ENCODE data around the gene TRIM66.
"Not testable (repeated sequence)": the region's sequence is repeated elsewhere in the genome, so short reads cannot be mapped to it uniquely, and the experiment has no call there.

The TRIM66 gene

GRCh38 chr11:8692417-8692816, 10.0 kb upstream of the TRIM66 start:
- no peak for DNase-seq (ENCODE audit: low read depth in 2 of 2, low spot score in 1 of 2)

GRCh38 chr11:8691601-8692000, 9.1 kb upstream of the TRIM66 start:
- DNase-seq (ENCODE audit: low read depth in 2 of 2, low spot score in 1 of 2) = no peak

- no peak for DNase-seq (ENCODE audit: low read depth in 2 of 2, low spot score in 1 of 2)
These were observed 8.2 kb upstream of the TRIM66 start for GRCh38 chr11:8690374-8691342.

GRCh38 chr11:8689726-8690255, 7.3 kb upstream of the TRIM66 start:
- DNase-seq (ENCODE audit: low read depth in 2 of 2, low spot score in 1 of 2) = no peak

GRCh38 chr11:8688414-8689362, 6.2 kb upstream of the TRIM66 start:
- peak; percentile 67 to 71 for DNase-seq (ENCODE audit: low read depth in 2 of 2, low spot score in 1 of 2)

- no peak for DNase-seq (ENCODE audit: low read depth in 2 of 2, low spot score in 1 of 2)
These were observed 3.9 kb upstream of the TRIM66 start for GRCh38 chr11:8686325-8686724.

- DNase-seq (ENCODE audit: low read depth in 2 of 2, low spot score in 1 of 2) = no peak
These were observed 3.4 kb upstream of the TRIM66 start for GRCh38 chr11:8685820-8686219.

GRCh38 chr11:8685306-8685705, 2.8 kb upstream of the TRIM66 start:
- DNase-seq (ENCODE audit: low read depth in 2 of 2, low spot score in 1 of 2) = no peak

- DNase-seq (ENCODE audit: low read depth in 2 of 2, low spot score in 1 of 2) = no peak
These were observed 2.3 kb upstream of the TRIM66 start for GRCh38 chr11:8684600-8685290.

- DNase-seq (ENCODE audit: low read depth in 2 of 2, low spot score in 1 of 2) = peak in 1 of 2 donors; percentile 9
These were observed 796 bp upstream of the TRIM66 start for GRCh38 chr11:8683115-8683807.

- peak in 1 of 2 donors; percentile 9 for DNase-seq (ENCODE audit: low read depth in 2 of 2, low spot score in 1 of 2)
These were observed 595 bp downstream of the TRIM66 start for GRCh38 chr11:8681837-8682302.

- no peak for DNase-seq (ENCODE audit: low read depth in 2 of 2, low spot score in 1 of 2)
These were observed 3.5 kb downstream of the TRIM66 start for GRCh38 chr11:8679006-8679405.

GRCh38 chr11:8676458-8676857, 6.0 kb downstream of the TRIM66 start:
- DNase-seq (ENCODE audit: low read depth in 2 of 2, low spot score in 1 of 2) = no peak

- no peak for DNase-seq (ENCODE audit: low read depth in 2 of 2, low spot score in 1 of 2)
These were observed 7.6 kb downstream of the TRIM66 start for GRCh38 chr11:8674859-8675258.

- no peak for DNase-seq (ENCODE audit: low read depth in 2 of 2, low spot score in 1 of 2)
These were observed 10.1 kb downstream of the TRIM66 start for GRCh38 chr11:8672346-8672745.

GRCh38 chr11:8671651-8672062, 10.8 kb downstream of the TRIM66 start:
- DNase-seq (ENCODE audit: low read depth in 2 of 2, low spot score in 1 of 2) = no peak

GRCh38 chr11:8671193-8671612, 11.3 kb downstream of the TRIM66 start:
- DNase-seq (ENCODE audit: low read depth in 2 of 2, low spot score in 1 of 2) = no peak

- DNase-seq (ENCODE audit: low read depth in 2 of 2, low spot score in 1 of 2) = not testable (repeated sequence)
These were observed 12.4 kb downstream of the TRIM66 start for GRCh38 chr11:8670081-8670480.

- no peak for DNase-seq (ENCODE audit: low read depth in 2 of 2, low spot score in 1 of 2)
These were observed 17.2 kb downstream of the TRIM66 start for GRCh38 chr11:8665222-8665621.
